HG02798 (cell line): ENCODE measurements around the gene RFC4.
"Not testable (repeated sequence)": the region's sequence is repeated elsewhere in the genome, so short reads cannot be mapped to it uniquely, and the experiment has no call there.

ENCODE experiments used
- ATAC-seq: cut with Tn5 transposase; IDR thresholded peaks from one replicate; pipeline ENCODE4 v1.9.1; 2021; ENCODE audit warnings: mild to moderate bottlenecking; ENCODE audit not compliant: unreplicated experiment, poor library complexity

The RFC4 gene

GRCh38 chr3:186825872-186826409, 19.7 kb upstream of the RFC4 start:
- no peak for ATAC-seq

GRCh38 chr3:186825294-186825821, 19.1 kb upstream of the RFC4 start:
- ATAC-seq = no peak

- ATAC-seq = no peak
These were observed 18.3 kb upstream of the RFC4 start for GRCh38 chr3:186824430-186825139.

- no peak for ATAC-seq
These were observed 17.1 kb upstream of the RFC4 start for GRCh38 chr3:186823386-186823785.

GRCh38 chr3:186822388-186822759, 16.1 kb upstream of the RFC4 start:
- not testable (repeated sequence) for ATAC-seq

- no peak for ATAC-seq
These were observed 15.4 kb upstream of the RFC4 start for GRCh38 chr3:186821429-186822387.

- no peak for ATAC-seq
These were observed 12.7 kb upstream of the RFC4 start for GRCh38 chr3:186818956-186819355.

GRCh38 chr3:186818516-186818915, 12.2 kb upstream of the RFC4 start:
- ATAC-seq = no peak

- ATAC-seq = no peak
These were observed 9.2 kb upstream of the RFC4 start for GRCh38 chr3:186815435-186815834.

- no peak for ATAC-seq
These were observed 7.8 kb upstream of the RFC4 start for GRCh38 chr3:186814100-186814499.

GRCh38 chr3:186811313-186811712, 5.0 kb upstream of the RFC4 start:
- not testable (repeated sequence) for ATAC-seq

- no peak for ATAC-seq
These were observed 4.2 kb upstream of the RFC4 start for GRCh38 chr3:186810336-186810996.

- ATAC-seq = no peak
These were observed 949 bp upstream of the RFC4 start for GRCh38 chr3:186807231-186807630.

GRCh38 chr3:186803447-186803846, 2.8 kb downstream of the RFC4 start:
- not testable (repeated sequence) for ATAC-seq

GRCh38 chr3:186802701-186803100, 3.6 kb downstream of the RFC4 start:
- ATAC-seq = no peak

- no peak for ATAC-seq
These were observed 6.0 kb downstream of the RFC4 start for GRCh38 chr3:186800285-186800684.

- no peak for ATAC-seq
These were observed 7.9 kb downstream of the RFC4 start for GRCh38 chr3:186798239-186798874.

- no peak for ATAC-seq
These were observed 15.9 kb downstream of the RFC4 start for GRCh38 chr3:186790261-186790981.

- ATAC-seq = no peak
These were observed 16.6 kb downstream of the RFC4 start for GRCh38 chr3:186789554-186790260.
